Vagina (tissue), 2 donors: Measurements from ENCODE around the gene ACYP1. TPM values are rescaled to one million over a fixed set of nuclear protein-coding genes. Genes with fewer than 3 reads are reported as not detected.

ENCODE experiments used
- DNase-seq, 2 donors: peaks; one replicate each; pipeline ENCODE4 v3.0.0-alpha.2; 2017; ENCODE audit errors: extremely low spot score in 2 of 2
- H3K27ac ChIP-seq: fragments of 200-600 bp; sonication (generic); one replicate; pipeline ENCODE4 v1.5.1; 2019
- H3K27me3 ChIP-seq: fragments of 200-600 bp; sonication (generic); one replicate; pipeline ENCODE4 v1.5.1; 2019
- H3K36me3 ChIP-seq, 2 donors: fragments of 200-600 bp; sonication (generic); one replicate each; pipeline ENCODE4 v1.5.1; 2017 to 2019
- H3K4me1 ChIP-seq: fragments of 200-600 bp; sonication (generic); one replicate; pipeline ENCODE4 v1.5.1; 2019
- H3K4me3 ChIP-seq, 2 donors: fragments of 200-600 bp; sonication (generic); 1 replicate in 1 of 2; 2 replicates in 1 of 2; pipeline ENCODE4 v1.5.1; 2016 to 2019
- H3K9me3 ChIP-seq: fragments of 200-600 bp; sonication (generic); one replicate; pipeline ENCODE4 v1.5.1; 2019
- POLR2A ChIP-seq, 2 donors: fragments of 450-650 bp; IDR thresholded peaks; one replicate each; pipeline ENCODE4 v1.6.1; 2017; ENCODE audit warnings: antibody characterized with exemption in 2 of 2, mild to moderate bottlenecking in 2 of 2, moderate library complexity in 2 of 2
- POLR2AphosphoS5 ChIP-seq, 2 donors: sonication (generic); formaldehyde crosslinking; IDR thresholded peaks; one replicate each; pipeline ENCODE4 v1.9.0; 2017; ENCODE audit warnings: antibody characterized with exemption in 2 of 2, mild to moderate bottlenecking in 2 of 2, low read depth in 1 of 2; ENCODE audit not compliant: insufficient read depth in 1 of 2
- intact Hi-C: fragments of 100-400 bp; cut with DNase I; formaldehyde crosslinking; loops from one replicate; pipeline ENCODE4 v1.15.1; 2023
- total RNA-seq: library from RNA; depleted of rRNA; stranded (reverse); fragments of >200 nt; gene quantifications from one replicate; pipeline ENCODE4 v1.2.3, GENCODE V29; 2016
- TF ChIP-seq, protein P1 (sequence below), 3 experiments: fragments of 450-650 bp in 2 of 3; fragments of 200-600 bp in 1 of 3; sonication (generic) in 1 of 3; IDR thresholded peaks; one replicate each; pipeline ENCODE4 v1.5.1; 2017 to 2019; ENCODE audit warnings: antibody characterized with exemption in 3 of 3, mild to moderate bottlenecking in 2 of 3, moderate library complexity in 2 of 3

The ACYP1 gene
- total RNA-seq, 1 donor from 2014 or later, result 32.4 TPM

DNA sequence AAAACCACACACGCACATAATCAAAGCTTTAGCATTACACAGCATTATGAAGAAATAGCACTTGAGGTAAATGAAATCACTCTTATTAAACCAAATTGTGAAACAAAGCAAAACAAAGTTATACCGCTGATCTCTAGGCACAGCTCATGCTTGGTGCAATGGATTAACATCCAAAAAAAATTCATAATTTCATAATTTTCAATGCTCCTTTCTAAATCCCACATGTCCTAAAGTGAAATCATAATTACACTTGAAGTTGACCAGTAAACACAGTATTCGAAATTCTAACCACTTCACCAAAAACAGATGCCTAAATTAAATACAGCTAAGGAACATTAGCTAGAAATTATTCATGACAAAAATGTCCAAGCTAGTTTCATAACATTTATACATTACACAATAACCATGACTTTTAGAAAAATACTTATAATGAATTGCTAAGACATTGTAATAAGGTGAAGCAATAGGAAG, 14.1 kb downstream of the ACYP1 start:
- intact Hi-C loops, result loop anchor here (5.0 kb wide), 1 partner anchor 37 kb away; no protein-coding TSS in a partner anchor
- Histone ChIP-seq H3K4me1 (peaks cover 50% of the 10 kb centered on the region), H3K9me3 (no peaks in the 10 kb centered on the region), H3K36me3 (no peaks in the 10 kb centered on the region), H3K4me3 (no peak overlapping the region), H3K27ac (peak overlapping the region; percentile 88), H3K27me3 (no peaks in the 10 kb centered on the region)
- DNase-seq, result no peak
- TF ChIP-seq, protein P1, sequence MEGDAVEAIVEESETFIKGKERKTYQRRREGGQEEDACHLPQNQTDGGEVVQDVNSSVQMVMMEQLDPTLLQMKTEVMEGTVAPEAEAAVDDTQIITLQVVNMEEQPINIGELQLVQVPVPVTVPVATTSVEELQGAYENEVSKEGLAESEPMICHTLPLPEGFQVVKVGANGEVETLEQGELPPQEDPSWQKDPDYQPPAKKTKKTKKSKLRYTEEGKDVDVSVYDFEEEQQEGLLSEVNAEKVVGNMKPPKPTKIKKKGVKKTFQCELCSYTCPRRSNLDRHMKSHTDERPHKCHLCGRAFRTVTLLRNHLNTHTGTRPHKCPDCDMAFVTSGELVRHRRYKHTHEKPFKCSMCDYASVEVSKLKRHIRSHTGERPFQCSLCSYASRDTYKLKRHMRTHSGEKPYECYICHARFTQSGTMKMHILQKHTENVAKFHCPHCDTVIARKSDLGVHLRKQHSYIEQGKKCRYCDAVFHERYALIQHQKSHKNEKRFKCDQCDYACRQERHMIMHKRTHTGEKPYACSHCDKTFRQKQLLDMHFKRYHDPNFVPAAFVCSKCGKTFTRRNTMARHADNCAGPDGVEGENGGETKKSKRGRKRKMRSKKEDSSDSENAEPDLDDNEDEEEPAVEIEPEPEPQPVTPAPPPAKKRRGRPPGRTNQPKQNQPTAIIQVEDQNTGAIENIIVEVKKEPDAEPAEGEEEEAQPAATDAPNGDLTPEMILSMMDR (IDR thresholded peaks at IDR 0.05), result no peak

DNA sequence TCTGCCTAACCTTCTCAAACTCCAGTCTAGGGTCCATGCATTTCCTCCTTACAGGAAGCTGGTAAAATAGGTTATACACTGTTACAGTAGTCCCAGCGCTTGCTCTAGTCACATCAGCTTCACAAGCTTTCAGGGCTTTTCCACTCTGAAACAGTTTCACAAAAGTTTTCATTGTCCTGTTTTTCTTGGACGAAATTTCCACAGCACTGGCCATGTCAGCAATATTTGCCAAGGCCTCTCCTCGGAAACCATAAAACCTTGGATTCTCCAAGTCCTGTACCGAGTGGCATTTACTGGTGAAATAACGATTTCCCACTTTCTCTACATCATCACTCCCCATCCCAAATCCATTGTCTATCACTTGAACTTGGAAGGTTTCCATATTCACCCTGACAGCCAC, 14.7 kb downstream of the ACYP1 start:
- Histone ChIP-seq H3K27ac (no peak overlapping the region), H3K27me3 (no peaks in the 10 kb centered on the region), H3K4me1 (peaks cover 51% of the 10 kb centered on the region), H3K4me3 (no peak overlapping the region), H3K9me3 (no peaks in the 10 kb centered on the region), H3K36me3 (no peaks in the 10 kb centered on the region)
- DNase-seq, result no peak
- TF ChIP-seq POLR2AphosphoS5 (IDR thresholded peaks at IDR 0.05; ENCODE audit: insufficient read depth in 1 of 2, low read depth in 1 of 2) (no peak), POLR2A (IDR thresholded peaks at IDR 0.05) (no peak)
- TF ChIP-seq, protein P1 (IDR thresholded peaks at IDR 0.05), result no peak
- intact Hi-C loops, result loop anchor here (5.0 kb wide), 1 partner anchor 37 kb away; no protein-coding TSS in a partner anchor

DNA sequence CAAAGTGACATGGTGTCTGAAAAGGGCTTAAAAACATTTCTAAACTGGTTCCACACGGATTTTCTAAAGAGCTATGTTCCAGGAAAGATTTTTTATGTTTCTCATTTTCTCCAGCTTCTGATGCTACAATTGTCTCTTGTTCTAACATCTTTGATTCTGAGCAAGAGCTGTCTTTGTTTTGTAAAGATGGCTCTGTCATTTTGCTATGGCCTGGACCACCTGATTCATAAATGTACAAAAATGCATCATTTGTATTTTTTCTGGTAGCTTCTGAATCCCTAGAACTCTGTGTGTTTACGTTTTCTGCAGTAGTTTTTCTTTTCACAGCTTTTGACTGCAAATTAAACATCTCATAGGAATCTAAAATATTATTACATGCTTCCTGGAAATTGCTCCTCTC, 15.7 kb downstream of the ACYP1 start:
- no peak for DNase-seq
- H3K4me1 ChIP-seq, result peaks cover 53% of the 10 kb centered on the region
- no peak overlapping the region for H3K27ac ChIP-seq
- no peak overlapping the region for H3K4me3 ChIP-seq
- H3K9me3 ChIP-seq, result no peaks in the 10 kb centered on the region
- intact Hi-C loops, result loop anchor here (5.0 kb wide), 1 partner anchor 36 kb away; no protein-coding TSS in a partner anchor
- H3K36me3 ChIP-seq, result no peaks in the 10 kb centered on the region
- no peaks in the 10 kb centered on the region for H3K27me3 ChIP-seq
- TF ChIP-seq POLR2AphosphoS5 (IDR thresholded peaks at IDR 0.05; ENCODE audit: insufficient read depth in 1 of 2, low read depth in 1 of 2), result no peak
- TF ChIP-seq, protein P1 (IDR thresholded peaks at IDR 0.05), result no peak
- no peak for TF ChIP-seq POLR2A (IDR thresholded peaks at IDR 0.05)

DNA sequence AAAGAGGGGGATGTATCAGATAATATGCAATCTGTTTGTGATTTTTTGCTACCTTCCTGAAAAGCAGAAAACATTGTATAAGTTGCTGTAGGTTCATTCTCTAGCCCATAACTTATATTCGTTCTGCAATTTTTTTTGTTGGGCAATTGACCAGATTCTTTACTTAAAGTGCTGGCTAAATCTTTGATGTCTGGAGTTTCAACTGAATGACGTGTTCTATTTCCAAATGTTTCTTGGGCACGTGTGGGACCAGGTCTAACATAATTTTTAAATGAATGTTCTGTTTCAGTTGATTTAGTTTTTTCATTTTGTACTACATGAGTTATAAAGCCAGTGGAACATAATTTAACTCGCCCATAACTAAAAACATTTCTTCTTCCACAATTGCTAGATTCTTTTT, 16.3 kb downstream of the ACYP1 start:
- intact Hi-C loops, result loop anchor here (5.0 kb wide), 1 partner anchor 35 kb away; no protein-coding TSS in a partner anchor
- H3K36me3 ChIP-seq, result peaks cover 0 to 4% of the 10 kb centered on the region in 2 donors
- H3K27ac ChIP-seq, result no peak overlapping the region
- TF ChIP-seq POLR2A (IDR thresholded peaks at IDR 0.05), result no peak
- TF ChIP-seq, protein P1 (IDR thresholded peaks at IDR 0.05), result no peak
- no peak for TF ChIP-seq POLR2AphosphoS5 (IDR thresholded peaks at IDR 0.05; ENCODE audit: insufficient read depth in 1 of 2, low read depth in 1 of 2)
- no peaks in the 10 kb centered on the region for H3K27me3 ChIP-seq
- no peaks in the 10 kb centered on the region for H3K9me3 ChIP-seq
- no peak overlapping the region for H3K4me3 ChIP-seq
- DNase-seq, result no peak
- H3K4me1 ChIP-seq, result peaks cover 53% of the 10 kb centered on the region

DNA sequence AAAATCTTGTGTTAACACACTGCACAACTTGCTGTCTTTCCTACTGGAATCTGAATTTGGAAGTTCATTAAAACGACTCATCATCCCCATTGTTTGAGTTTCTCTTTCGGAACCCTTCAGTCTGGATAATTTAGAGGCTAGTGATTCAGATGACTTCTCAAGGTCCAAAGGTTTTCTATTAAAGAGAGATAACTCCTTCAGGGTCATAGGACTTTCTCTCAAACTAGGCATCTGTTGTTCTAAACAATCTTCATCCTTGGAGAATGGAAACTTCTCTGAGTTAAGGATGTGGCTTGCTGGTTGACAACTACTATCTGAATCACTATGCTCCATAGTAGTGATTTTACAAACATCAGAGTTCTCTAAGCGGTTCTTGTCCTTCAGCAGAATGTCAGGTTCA, 16.9 kb downstream of the ACYP1 start:
- Histone ChIP-seq H3K27ac (no peak overlapping the region), H3K9me3 (no peaks in the 10 kb centered on the region), H3K4me1 (peaks cover 51% of the 10 kb centered on the region), H3K36me3 (peaks cover 0 to 10% of the 10 kb centered on the region in 2 donors), H3K27me3 (no peaks in the 10 kb centered on the region), H3K4me3 (no peak overlapping the region)
- intact Hi-C loops, result loop anchor here (5.0 kb wide), 1 partner anchor 35 kb away; no protein-coding TSS in a partner anchor
- TF ChIP-seq, protein P1 (IDR thresholded peaks at IDR 0.05), result no peak
- no peak for TF ChIP-seq POLR2AphosphoS5 (IDR thresholded peaks at IDR 0.05; ENCODE audit: insufficient read depth in 1 of 2, low read depth in 1 of 2)
- TF ChIP-seq POLR2A (IDR thresholded peaks at IDR 0.05), result no peak
- DNase-seq, result no peak
